ENCODE results near the gene BRD4.

DNA sequence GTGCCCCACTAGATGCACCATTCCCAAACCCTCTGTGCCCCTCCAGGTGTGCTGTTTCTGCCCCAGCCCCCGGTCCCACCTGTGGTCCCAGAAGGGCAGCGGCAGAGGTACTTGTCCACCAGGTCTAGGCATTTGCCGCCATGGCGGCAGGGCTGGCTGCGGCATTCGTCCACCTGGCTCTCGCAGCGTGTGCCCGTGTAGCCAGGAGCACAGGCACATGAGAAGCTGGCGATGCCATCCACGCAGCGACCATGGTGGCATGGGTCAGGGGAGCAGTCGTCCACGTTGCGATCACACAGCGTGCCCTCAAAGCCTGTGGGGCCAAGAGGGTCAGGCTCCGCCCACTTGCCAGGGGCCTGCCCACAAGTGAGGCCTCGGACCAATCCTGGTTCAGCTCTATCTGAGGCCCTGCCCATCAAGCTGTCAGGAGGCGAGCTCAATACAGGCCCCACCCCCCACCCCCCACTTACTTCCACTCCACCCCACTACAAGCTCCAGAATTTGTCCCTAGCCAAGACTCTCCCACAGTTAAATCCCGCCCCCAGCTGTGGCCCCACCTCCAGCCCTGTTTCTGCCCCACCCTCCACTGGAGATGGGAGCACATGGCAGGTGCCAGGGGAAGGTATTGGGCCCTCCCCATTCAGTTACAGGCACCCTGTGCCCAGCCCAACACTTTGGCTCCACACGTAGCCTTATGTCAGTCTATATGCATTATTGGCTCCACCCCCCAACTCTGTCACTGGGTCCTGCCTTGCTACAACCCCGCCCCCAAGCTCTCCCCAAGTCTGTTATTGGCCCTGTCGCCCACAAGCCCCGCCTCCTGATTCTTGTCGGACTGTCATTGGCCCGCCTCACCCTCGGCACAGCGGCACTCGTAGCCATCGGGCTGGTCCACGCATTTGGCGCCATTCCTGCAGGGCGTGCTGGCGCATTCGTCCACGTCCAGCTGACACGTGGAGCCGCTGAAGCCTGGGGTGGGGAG lies 145.0 kb downstream of the BRD4 start:
- TF ChIP-seq, protein P1, sequence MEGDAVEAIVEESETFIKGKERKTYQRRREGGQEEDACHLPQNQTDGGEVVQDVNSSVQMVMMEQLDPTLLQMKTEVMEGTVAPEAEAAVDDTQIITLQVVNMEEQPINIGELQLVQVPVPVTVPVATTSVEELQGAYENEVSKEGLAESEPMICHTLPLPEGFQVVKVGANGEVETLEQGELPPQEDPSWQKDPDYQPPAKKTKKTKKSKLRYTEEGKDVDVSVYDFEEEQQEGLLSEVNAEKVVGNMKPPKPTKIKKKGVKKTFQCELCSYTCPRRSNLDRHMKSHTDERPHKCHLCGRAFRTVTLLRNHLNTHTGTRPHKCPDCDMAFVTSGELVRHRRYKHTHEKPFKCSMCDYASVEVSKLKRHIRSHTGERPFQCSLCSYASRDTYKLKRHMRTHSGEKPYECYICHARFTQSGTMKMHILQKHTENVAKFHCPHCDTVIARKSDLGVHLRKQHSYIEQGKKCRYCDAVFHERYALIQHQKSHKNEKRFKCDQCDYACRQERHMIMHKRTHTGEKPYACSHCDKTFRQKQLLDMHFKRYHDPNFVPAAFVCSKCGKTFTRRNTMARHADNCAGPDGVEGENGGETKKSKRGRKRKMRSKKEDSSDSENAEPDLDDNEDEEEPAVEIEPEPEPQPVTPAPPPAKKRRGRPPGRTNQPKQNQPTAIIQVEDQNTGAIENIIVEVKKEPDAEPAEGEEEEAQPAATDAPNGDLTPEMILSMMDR (IDR thresholded peaks at IDR 0.05; ENCODE audit: low read depth, low read length, poor library complexity, severe bottlenecking), result no peak
- no peak for TF ChIP-seq EZH2phosphoT487 (IDR thresholded peaks at IDR 0.05; ENCODE audit: borderline replicate concordance, low read length)

All from DOHH2 (cell line).